ENCODE data around the gene TNFRSF8. TPM values are rescaled to one million over a fixed set of nuclear protein-coding genes. Genes with fewer than 3 reads are reported as not detected.

The TNFRSF8 gene
- polyA plus RNA-seq, 1 donor (not counting 4 experiments of a cell fraction or from before 2014, with no cell fraction given): 0.03 TPM

- TF ChIP-seq CTCF (optimal IDR thresholded peaks at IDR 0.05 in 1 of 3, IDR thresholded peaks at IDR 0.05 in 1 of 3, conservative IDR thresholded peaks at IDR 0.05 in 1 of 3; ENCODE audit: extremely low read depth in 1 of 3, insufficient read depth in 2 of 3, low read length in 3 of 3): no peak
- no peak for TF ChIP-seq EZH2 (IDR thresholded peaks at IDR 0.05; ENCODE audit: low read length)
- Histone ChIP-seq H3K36me3 (ENCODE audit: control insufficient read depth in 2 of 2, extremely low read depth in 1 of 2, insufficient read depth in 2 of 2, low read length in 2 of 2) (no peaks in the 10 kb centered on the region), H4K20me1 (ENCODE audit: control insufficient read depth, extremely low read depth, insufficient read depth, low read length) (no peaks in the 10 kb centered on the region), H3K27ac (ENCODE audit: control insufficient read depth, insufficient read depth, low read length) (no peak overlapping the region), H3K9me1 (ENCODE audit: control insufficient read depth, extremely low read depth, insufficient read depth, low read length) (peaks cover 3% of the 10 kb centered on the region), H3K27me3 (ENCODE audit: control insufficient read depth, extremely low read depth, insufficient read depth, low read length) (peaks cover 32% of the 10 kb centered on the region), H3K79me2 (ENCODE audit: control insufficient read depth, insufficient read depth, low read length) (no peaks in the 10 kb centered on the region), H3K4me2 (ENCODE audit: control insufficient read depth, extremely low read depth, insufficient read depth, low read depth, low read length) (no peak overlapping the region), H3K4me3 (ENCODE audit: control insufficient read depth in 2 of 3, extremely low read depth in 1 of 3, insufficient read depth in 2 of 3, low read depth in 1 of 3, low read length in 3 of 3) (no peak overlapping the region), H3K4me1 (ENCODE audit: control insufficient read depth, extremely low read depth, insufficient read depth, low read length) (no peaks in the 10 kb centered on the region), H3K9me3 (ENCODE audit: control insufficient read depth, low read depth, low read length) (no peaks in the 10 kb centered on the region), H2AFZ (ENCODE audit: control insufficient read depth, low read length) (no peak overlapping the region), H3K9ac (ENCODE audit: control insufficient read depth, extremely low read depth, insufficient read depth, low read length) (no peak overlapping the region)
- dilution Hi-C loops (cut with MboI; ENCODE audit: extremely low pct_ligation_motif_present, low sequenced_read_pairs): no loop called here
- no peak for DNase-seq (ENCODE audit: low read depth, low spot score)
- no peak for FAIRE-seq
These were observed 108.3 kb downstream of the TNFRSF8 start for GRCh38 chr1:12171206-12172041.

GRCh38 chr1:12172042-12172851 lies 109.1 kb downstream of the TNFRSF8 start:
- no peak overlapping the region for H3K27ac ChIP-seq (ENCODE audit: control insufficient read depth, insufficient read depth, low read length)
- H3K4me1 ChIP-seq (ENCODE audit: control insufficient read depth, extremely low read depth, insufficient read depth, low read length): no peaks in the 10 kb centered on the region
- no peak for FAIRE-seq

More at GRCh38 chr1:12172042-12172851, 109.1 kb downstream of the TNFRSF8 start:
- dilution Hi-C loops (cut with MboI; ENCODE audit: extremely low pct_ligation_motif_present, low sequenced_read_pairs): no loop called here
- Histone ChIP-seq H3K79me2 (ENCODE audit: control insufficient read depth, insufficient read depth, low read length) (no peaks in the 10 kb centered on the region), H2AFZ (ENCODE audit: control insufficient read depth, low read length) (no peak overlapping the region), H3K36me3 (ENCODE audit: control insufficient read depth in 2 of 2, extremely low read depth in 1 of 2, insufficient read depth in 2 of 2, low read length in 2 of 2) (no peaks in the 10 kb centered on the region), H3K9me3 (ENCODE audit: control insufficient read depth, low read depth, low read length) (no peaks in the 10 kb centered on the region), H4K20me1 (ENCODE audit: control insufficient read depth, extremely low read depth, insufficient read depth, low read length) (no peaks in the 10 kb centered on the region), H3K4me3 (ENCODE audit: control insufficient read depth in 2 of 3, extremely low read depth in 1 of 3, insufficient read depth in 2 of 3, low read depth in 1 of 3, low read length in 3 of 3) (no peak overlapping the region), H3K4me2 (ENCODE audit: control insufficient read depth, extremely low read depth, insufficient read depth, low read depth, low read length) (no peak overlapping the region), H3K27me3 (ENCODE audit: control insufficient read depth, extremely low read depth, insufficient read depth, low read length) (peaks cover 23% of the 10 kb centered on the region), H3K9ac (ENCODE audit: control insufficient read depth, extremely low read depth, insufficient read depth, low read length) (no peak overlapping the region), H3K9me1 (ENCODE audit: control insufficient read depth, extremely low read depth, insufficient read depth, low read length) (peaks cover 3% of the 10 kb centered on the region)
- no peak for DNase-seq (ENCODE audit: low read depth, low spot score)
- TF ChIP-seq EZH2 (IDR thresholded peaks at IDR 0.05; ENCODE audit: low read length): no peak
- TF ChIP-seq CTCF (optimal IDR thresholded peaks at IDR 0.05 in 1 of 3, IDR thresholded peaks at IDR 0.05 in 1 of 3, conservative IDR thresholded peaks at IDR 0.05 in 1 of 3; ENCODE audit: extremely low read depth in 1 of 3, insufficient read depth in 2 of 3, low read length in 3 of 3): no peak

Measured in keratinocyte (primary cell).